Activated B cell treated with CpG ODN at 0.5 μM for 24 hours (primary cell): ENCODE data around the gene CLEC7A. TPM values are rescaled to one million over a fixed set of nuclear protein-coding genes. Genes with fewer than 3 reads are reported as not detected.

ENCODE experiments used
- ATAC-seq: fragments of 200-7000 bp; cut with Tn5 transposase; one replicate; pipeline ENCODE4 v1.10.0; 2021; ENCODE audit warnings: low read depth, mild to moderate bottlenecking, moderate library complexity
- CTCF ChIA-PET: fragments of 350-600 bp; sonication (Branson Sonifier 250); formaldehyde crosslinking; loops from one replicate; lab custom pipeline; 2021; ENCODE audit warnings: antibody characterized with exemption; lab: Charles Lee
- POLR2A ChIA-PET: fragments of 350-600 bp; sonication (Branson Sonifier 250); formaldehyde crosslinking; loops from one replicate; lab custom pipeline; 2021; ENCODE audit warnings: antibody characterized with exemption; lab: Charles Lee
- DNase-seq: peaks from one replicate; pipeline ENCODE4 v3.0.0; 2022
- H3K27ac Mint-ChIP-seq: one replicate; pipeline ENCODE4 v1.8.0; 2020; ENCODE audit warnings: mixed read lengths
- H3K27me3 Mint-ChIP-seq: one replicate; pipeline ENCODE4 v1.8.0; 2021; ENCODE audit warnings: mixed read lengths
- H3K36me3 Mint-ChIP-seq: one replicate; pipeline ENCODE4 v1.8.0; 2021; ENCODE audit warnings: low read depth, mixed read lengths
- H3K4me1 Mint-ChIP-seq: one replicate; pipeline ENCODE4 v1.8.0; 2021; ENCODE audit warnings: mixed read lengths
- H3K4me3 Mint-ChIP-seq: one replicate; pipeline ENCODE4 v1.8.0; 2020; ENCODE audit warnings: mild to moderate bottlenecking, mixed read lengths
- H3K9me3 Mint-ChIP-seq: one replicate; pipeline ENCODE4 v1.8.0; 2020; ENCODE audit warnings: mixed read lengths
- CTCF ChIP-seq: fragments of 200-600 bp; IDR thresholded peaks from one replicate; pipeline ENCODE4 v1.8.0; 2022; ENCODE audit warnings: antibody characterized with exemption, mild to moderate bottlenecking
- intact Hi-C: fragments of 100-400 bp; cut with micrococcal nuclease; formaldehyde crosslinking; loops from one replicate; pipeline ENCODE4 v1.15.1; 2024
- total RNA-seq: library from RNA; stranded (reverse); gene quantifications from 2 replicates; pipeline ENCODE4 v1.2.3, GENCODE V29; 2022

Gene CLEC7A
- 0.09 and 0.10 TPM in 2 replicates for total RNA-seq

DNA sequence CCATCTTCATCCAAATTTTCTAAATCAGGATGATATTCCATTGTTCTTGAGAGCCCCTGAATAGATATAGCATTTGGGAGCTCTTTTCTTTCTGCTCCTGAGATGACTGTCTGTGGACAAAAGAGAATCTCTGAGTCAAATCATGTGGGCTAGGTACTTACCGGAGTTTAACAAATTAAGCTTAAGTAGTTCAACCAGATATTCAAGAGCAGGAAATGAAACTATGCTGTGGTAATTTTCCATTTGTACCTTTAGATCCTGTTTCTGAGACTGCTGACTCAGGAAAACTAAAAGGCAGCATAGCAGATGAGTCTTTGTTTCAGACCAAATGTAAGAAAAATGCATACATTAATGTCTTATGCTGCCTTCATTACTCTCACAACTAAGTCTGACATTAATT, at the start of gene CLEC7A:
CLEC7A (minus strand) TSS at position 158 of the 400 bp plus-strand sequence; CDS start at position 41, 117 bp downstream.
- ATAC-seq (peak; percentile 86), DNase-seq (no peak)
- Mint-ChIP-seq H3K36me3 (no peaks in the 10 kb centered on the region), H3K27ac (no peak within 1 kb of the TSS), H3K9me3 (no peaks in the 10 kb centered on the region), H3K4me1 (peaks cover 22% of the 10 kb centered on the region), H3K27me3 (peaks cover 46% of the 10 kb centered on the region), H3K4me3 (no peak within 1 kb of the TSS)
- POLR2A ChIA-PET: interaction anchor here (1.0 to 1.3 kb wide), 3 partner anchors 9 to 263 kb away, joined by 3 to 4 read pairs (median 3); no protein-coding TSS in a partner anchor
- CTCF ChIA-PET: interaction anchor here (0.7 to 2.1 kb wide), 3 partner anchors 9 to 23 kb away, joined by 3 to 9 read pairs (median 4); no protein-coding TSS in a partner anchor
- intact Hi-C loops: loop anchor here (10.0 kb wide), 1 partner anchor 515 kb away; no protein-coding TSS in a partner anchor
- no peak for TF ChIP-seq CTCF

DNA sequence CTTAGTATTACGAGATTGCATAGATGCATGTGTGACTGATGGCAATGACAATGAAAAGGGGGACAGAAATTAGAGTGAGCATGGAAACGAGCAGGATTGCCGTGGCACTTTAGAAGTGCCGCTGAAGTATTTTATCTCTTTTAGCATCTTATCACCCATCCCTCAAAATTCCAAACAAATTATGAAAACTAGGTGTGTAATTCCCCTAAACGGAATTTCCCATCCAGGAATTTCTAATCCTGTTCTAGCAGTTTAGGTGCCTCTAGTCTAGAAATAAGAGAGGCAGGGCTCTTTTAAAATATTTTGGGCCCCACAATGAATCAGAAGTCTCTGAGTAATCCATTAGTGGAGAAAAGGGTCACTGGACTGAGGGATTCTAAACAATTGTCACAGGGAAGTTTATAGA, 49.8 kb upstream of the CLEC7A start:
- TF ChIP-seq CTCF: no peak
- ATAC-seq (no peak), DNase-seq (no peak)
- H3K4me1 Mint-ChIP-seq: no peaks in the 10 kb centered on the region
- H3K4me3 Mint-ChIP-seq: no peak overlapping the region
- POLR2A ChIA-PET: no interaction called here
- H3K27ac Mint-ChIP-seq: no peak overlapping the region
- no peaks in the 10 kb centered on the region for H3K9me3 Mint-ChIP-seq
- intact Hi-C loops: no loop called here
- CTCF ChIA-PET: no interaction called here
- no peaks in the 10 kb centered on the region for H3K36me3 Mint-ChIP-seq
- H3K27me3 Mint-ChIP-seq: peaks cover 39% of the 10 kb centered on the region

GRCh38 chr12:10178821-10179220, 48.8 kb upstream of the CLEC7A start, which contains the start of gene TMEM52B:
TMEM52B (plus strand) TSS chr12:10179032; CDS start chr12:10179575, 543 bp downstream.
- DNase-seq (no peak), ATAC-seq (no peak)
- no peak for TF ChIP-seq CTCF
- H3K27ac Mint-ChIP-seq: no peak within 1 kb of the TSS
- H3K9me3 Mint-ChIP-seq: no peaks in the 10 kb centered on the region
- no peak within 1 kb of the TSS for H3K4me3 Mint-ChIP-seq
- H3K27me3 Mint-ChIP-seq: peaks cover 35% of the 10 kb centered on the region
- no peaks in the 10 kb centered on the region for H3K36me3 Mint-ChIP-seq
- intact Hi-C loops: no loop called here
- ChIA-PET CTCF (no interaction called here), POLR2A (no interaction called here)
- no peaks in the 10 kb centered on the region for H3K4me1 Mint-ChIP-seq

DNA sequence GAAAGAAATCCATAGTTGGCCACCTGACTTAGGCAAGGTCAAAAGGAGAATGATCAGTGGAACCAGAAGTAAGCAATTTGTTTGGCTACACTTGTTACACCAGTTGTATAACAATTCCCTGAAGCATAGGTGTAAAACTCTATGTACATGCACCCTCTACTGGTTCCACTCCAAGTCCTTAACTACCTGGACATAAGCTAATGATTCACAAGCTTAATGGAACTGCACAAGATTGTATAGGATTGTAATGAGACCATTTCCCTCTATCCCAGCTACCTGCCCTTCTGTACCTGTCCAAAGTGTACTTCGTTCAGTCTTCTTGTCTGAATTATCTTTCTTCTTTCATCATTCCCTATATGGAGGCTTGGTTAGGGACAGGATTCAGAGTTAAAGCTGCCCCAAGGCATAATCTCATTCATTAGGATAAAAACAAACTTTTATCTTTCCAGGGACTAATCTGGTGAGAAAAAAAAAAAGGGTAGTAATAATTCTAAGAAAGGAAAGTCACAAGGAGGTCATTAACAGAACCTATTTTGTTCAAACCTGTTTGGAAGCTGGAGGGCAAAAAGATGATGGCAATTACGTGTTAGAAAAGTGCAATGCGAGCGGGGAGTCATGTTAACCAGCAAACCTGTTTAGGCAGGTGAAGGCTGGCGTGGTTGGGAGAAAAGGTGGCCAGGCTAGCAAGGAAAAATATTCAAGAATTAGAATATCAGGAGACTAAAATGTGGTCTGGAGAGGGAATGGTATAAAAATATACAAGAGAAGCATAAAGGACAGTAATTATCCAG, 46.0 kb upstream of the CLEC7A start:
- Mint-ChIP-seq H3K4me1 (no peaks in the 10 kb centered on the region), H3K27me3 (peaks cover 40% of the 10 kb centered on the region), H3K27ac (no peak overlapping the region), H3K36me3 (no peaks in the 10 kb centered on the region), H3K4me3 (no peak overlapping the region), H3K9me3 (no peaks in the 10 kb centered on the region)
- ATAC-seq: no peak
- DNase-seq: no peak
- ChIA-PET CTCF (interaction anchor here (0.6 to 2.0 kb wide), 2 partner anchors 15 to 23 kb away, joined by 3 to 7 read pairs; no protein-coding TSS in a partner anchor), POLR2A (interaction anchor here (0.7 kb wide), 1 partner anchor 1346 kb away, joined by 4 read pairs; no protein-coding TSS in a partner anchor)
- no peak for TF ChIP-seq CTCF
- intact Hi-C loops: no loop called here

GRCh38 chr12:10174986-10175614, 45.1 kb upstream of the CLEC7A start:
- Mint-ChIP-seq H3K4me1 (no peaks in the 10 kb centered on the region), H3K27me3 (peaks cover 36% of the 10 kb centered on the region), H3K36me3 (no peaks in the 10 kb centered on the region), H3K4me3 (no peak overlapping the region), H3K27ac (no peak overlapping the region), H3K9me3 (no peaks in the 10 kb centered on the region)
- TF ChIP-seq CTCF: no peak
- intact Hi-C loops: no loop called here
- ChIA-PET POLR2A (no interaction called here), CTCF (no interaction called here)
- ATAC-seq (no peak), DNase-seq (no peak)
